PC-3 (cell line): ENCODE results near the gene MRPS27. TPM values are rescaled to one million over a fixed set of nuclear protein-coding genes. Genes with fewer than 3 reads are reported as not detected.

Experiments
- ATAC-seq: fragments of 200-7000 bp; cut with Tn5 transposase; 2 replicates; pipeline ENCODE4 v1.9.1; 2020; ENCODE audit warnings: mild to moderate bottlenecking, moderate library complexity
- BruUV-seq: library from RNA; stranded (reverse); fragments of 400-500 nt; replicated peaks from 2 replicates; lab custom pipeline; 2021; lab: Mats Ljungman, UMichigan
- CTCF ChIA-PET: fragments of 300-600 bp; sonication (Branson Sonifier 250); formaldehyde crosslinking; loops from one replicate; lab custom pipeline; 2022; ENCODE audit warnings: antibody characterized with exemption; lab: Charles Lee
- POLR2A ChIA-PET: fragments of 300-600 bp; sonication (Branson Sonifier 250); formaldehyde crosslinking; loops from one replicate; lab custom pipeline; 2022; ENCODE audit warnings: antibody characterized with exemption; ENCODE audit not compliant: unreplicated experiment; lab: Charles Lee
- DNase-seq: peaks from one replicate; pipeline ENCODE4 v3.0.0-alpha.2; 2015
- H2AFZ ChIP-seq: fragments of 300-600 bp; sonication (generic); 2 replicates; pipeline ENCODE4 v1.6.0; 2016; ENCODE audit warnings: antibody characterized with exemption, low read length
- H3F3A ChIP-seq: fragments of 300-600 bp; sonication (generic); one replicate; pipeline ENCODE4 v1.6.0; 2017; ENCODE audit warnings: antibody characterized with exemption, low read length, control low read depth, mild to moderate bottlenecking; ENCODE audit not compliant: unreplicated experiment
- H3K27ac ChIP-seq: fragments of 300-600 bp; sonication (generic); 2 replicates; pipeline ENCODE4 v1.5.1; 2016; ENCODE audit warnings: mild to moderate bottlenecking, low read length
- H3K27me3 ChIP-seq: fragments of 300-600 bp; sonication (generic); 2 replicates; pipeline ENCODE4 v1.6.1; 2016; ENCODE audit warnings: low read length, mixed read lengths
- H3K36me3 ChIP-seq: fragments of 300-600 bp; sonication (generic); 2 replicates; pipeline ENCODE4 v1.6.1; 2016; ENCODE audit warnings: low read depth, mixed run types, low read length, mixed read lengths
- H3K4me1 ChIP-seq: fragments of 300-600 bp; sonication (generic); 2 replicates; pipeline ENCODE4 v1.5.1; 2016; ENCODE audit warnings: low read length; ENCODE audit not compliant: insufficient read depth
- H3K4me2 ChIP-seq: fragments of 300-600 bp; sonication (generic); 2 replicates; pipeline ENCODE4 v1.6.0; 2016; ENCODE audit warnings: low read length
- H3K4me3 ChIP-seq: fragments of 300-600 bp; sonication (generic); 2 replicates; pipeline ENCODE4 v1.5.1; 2016; ENCODE audit warnings: mild to moderate bottlenecking, low read length, mixed read lengths
- H3K79me2 ChIP-seq: fragments of 300-600 bp; sonication (generic); 2 replicates; pipeline ENCODE4 v1.6.1; 2017; ENCODE audit warnings: low read length, mixed read lengths
- H3K9ac ChIP-seq: fragments of 300-600 bp; sonication (generic); 2 replicates; pipeline ENCODE4 v1.6.0; 2016; ENCODE audit warnings: mild to moderate bottlenecking, low read length
- H3K9me2 ChIP-seq: fragments of 300-600 bp; sonication (generic); replicated peaks from 2 replicates; pipeline ENCODE4 v1.6.1; 2016; ENCODE audit warnings: mixed run types, low read length, mixed read lengths
- H3K9me3 ChIP-seq: fragments of 300-600 bp; sonication (generic); 2 replicates; pipeline ENCODE4 v1.6.1; 2016; ENCODE audit warnings: low read length, mixed read lengths
- H4K20me1 ChIP-seq: fragments of 300-600 bp; sonication (generic); 2 replicates; pipeline ENCODE4 v1.6.1; 2016; ENCODE audit warnings: low read length, mixed read lengths
- EZH2 ChIP-seq: fragments of 300-600 bp; sonication (generic); IDR thresholded peaks from one replicate; pipeline ENCODE4 v1.6.1; 2017; ENCODE audit warnings: antibody characterized with exemption, mild to moderate bottlenecking, low read length; ENCODE audit not compliant: unreplicated experiment
- EZH2phosphoT487 ChIP-seq: fragments of 300-600 bp; sonication (generic); IDR thresholded peaks from 2 replicates; pipeline ENCODE4 v1.6.1; 2018; ENCODE audit warnings: mild to moderate bottlenecking, antibody characterized with exemption, low read length, borderline replicate concordance
- intact Hi-C: fragments of 100-400 bp; cut with micrococcal nuclease; formaldehyde crosslinking; loops from 2 replicates; pipeline ENCODE4 v1.9.0; 2023
- total RNA-seq: library from RNA; depleted of rRNA; stranded (reverse); fragments of >200 nt; gene quantifications from 2 replicates; pipeline ENCODE4 v1.2.3, GENCODE V29; 2014
- TF ChIP-seq, protein P1 (sequence below): fragments of 300-600 bp; sonication (generic); conservative IDR thresholded peaks from 2 replicates; pipeline ENCODE4 v1.5.1; 2017; ENCODE audit warnings: antibody characterized with exemption, low read depth, mild to moderate bottlenecking, low read length

Gene MRPS27
- total RNA-seq, 1 experiment from 2014 or later, result 59.0 TPM

DNA sequence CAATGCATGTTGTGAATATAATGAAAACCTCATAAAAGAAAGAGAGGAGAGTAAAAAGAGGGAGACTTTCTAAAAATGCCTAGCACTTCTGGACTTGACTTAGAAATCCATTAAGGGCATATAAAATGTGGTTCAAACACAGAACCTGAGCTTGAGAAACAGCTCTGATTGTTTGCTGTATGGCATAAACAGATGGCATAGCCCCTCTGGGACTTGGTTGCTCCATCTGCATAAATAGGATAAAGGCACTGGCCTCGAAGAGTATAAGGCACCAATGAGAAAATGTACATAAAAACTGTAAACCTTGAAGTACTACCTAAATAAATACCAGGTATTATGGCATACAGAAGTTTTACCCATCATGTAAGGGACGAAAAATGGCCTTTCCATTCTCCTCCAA is 23.8 kb downstream of the MRPS27 start:
- Histone ChIP-seq H3K4me1 (no peaks in the 10 kb centered on the region), H3K9me3 (no peaks in the 10 kb centered on the region), H3F3A (no peaks in the 10 kb centered on the region), H3K4me3 (no peak overlapping the region), H3K36me3 (peaks cover 4% of the 10 kb centered on the region; the same call in 1 of the 2 replicates), H3K27ac (no peak overlapping the region), H2AFZ (no peak overlapping the region), H3K9ac (no peak overlapping the region), H4K20me1 (no peaks in the 10 kb centered on the region), H3K4me2 (no peak overlapping the region), H3K9me2 (no peaks in the 10 kb centered on the region), H3K79me2 (peaks cover 23% of the 10 kb centered on the region), H3K27me3 (no peaks in the 10 kb centered on the region)
- no TSS peak for BruUV-seq
- TF ChIP-seq EZH2phosphoT487, result no peak
- no peak for TF ChIP-seq EZH2
- TF ChIP-seq, protein P1, sequence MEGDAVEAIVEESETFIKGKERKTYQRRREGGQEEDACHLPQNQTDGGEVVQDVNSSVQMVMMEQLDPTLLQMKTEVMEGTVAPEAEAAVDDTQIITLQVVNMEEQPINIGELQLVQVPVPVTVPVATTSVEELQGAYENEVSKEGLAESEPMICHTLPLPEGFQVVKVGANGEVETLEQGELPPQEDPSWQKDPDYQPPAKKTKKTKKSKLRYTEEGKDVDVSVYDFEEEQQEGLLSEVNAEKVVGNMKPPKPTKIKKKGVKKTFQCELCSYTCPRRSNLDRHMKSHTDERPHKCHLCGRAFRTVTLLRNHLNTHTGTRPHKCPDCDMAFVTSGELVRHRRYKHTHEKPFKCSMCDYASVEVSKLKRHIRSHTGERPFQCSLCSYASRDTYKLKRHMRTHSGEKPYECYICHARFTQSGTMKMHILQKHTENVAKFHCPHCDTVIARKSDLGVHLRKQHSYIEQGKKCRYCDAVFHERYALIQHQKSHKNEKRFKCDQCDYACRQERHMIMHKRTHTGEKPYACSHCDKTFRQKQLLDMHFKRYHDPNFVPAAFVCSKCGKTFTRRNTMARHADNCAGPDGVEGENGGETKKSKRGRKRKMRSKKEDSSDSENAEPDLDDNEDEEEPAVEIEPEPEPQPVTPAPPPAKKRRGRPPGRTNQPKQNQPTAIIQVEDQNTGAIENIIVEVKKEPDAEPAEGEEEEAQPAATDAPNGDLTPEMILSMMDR, result no peak
- intact Hi-C loops, result no loop called here
- ATAC-seq (no peak), DNase-seq (no peak)
- POLR2A ChIA-PET, result no interaction called here
- CTCF ChIA-PET, result no interaction called here

DNA sequence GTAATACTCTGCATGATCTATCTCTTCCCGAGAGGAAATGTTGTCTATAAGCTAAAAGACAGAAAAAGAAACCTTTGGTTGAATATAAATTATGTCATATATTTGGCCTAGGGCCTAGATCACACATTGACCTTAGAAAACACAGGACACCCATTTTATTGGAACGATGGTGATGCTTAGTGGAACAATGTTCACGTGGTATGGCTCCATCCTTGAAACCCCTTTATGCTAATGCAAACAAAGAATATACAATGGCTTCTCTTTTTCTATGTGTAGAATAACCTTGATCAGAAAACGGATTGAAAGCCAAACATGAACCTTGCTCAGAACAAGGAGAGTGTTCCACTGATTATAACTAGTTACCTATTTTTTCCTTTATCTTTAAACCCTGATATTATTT is 24.5 kb downstream of the MRPS27 start:
- ChIA-PET POLR2A (no interaction called here), CTCF (interaction anchor here (0.6 kb wide), 1 partner anchor 422 kb away, joined by 3 read pairs; no protein-coding TSS in a partner anchor)
- no peak for ATAC-seq

DNA sequence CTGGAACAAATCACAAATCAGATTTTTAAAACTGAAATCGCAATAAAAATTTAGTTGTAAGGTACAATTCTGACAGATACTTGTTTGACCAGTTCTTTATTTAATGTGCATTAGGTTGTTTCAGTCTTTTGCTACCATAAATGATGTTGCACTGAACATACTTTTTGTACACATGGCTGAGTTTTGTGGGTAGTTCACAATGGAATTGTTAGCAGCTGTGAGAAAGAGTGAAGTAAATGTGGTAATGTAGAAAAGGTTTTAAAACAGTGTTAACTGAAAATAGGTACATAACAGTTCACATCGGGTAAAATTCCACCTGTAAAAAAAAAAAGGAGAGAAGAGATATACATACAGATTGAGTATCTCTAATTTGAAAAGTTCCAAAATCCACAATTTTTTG is 25.6 kb downstream of the MRPS27 start:
- POLR2A ChIA-PET, result no interaction called here
- H3K4me1 ChIP-seq, result no peaks in the 10 kb centered on the region
- H4K20me1 ChIP-seq, result no peaks in the 10 kb centered on the region
- ATAC-seq, result no peak
- no peak overlapping the region for H3K4me2 ChIP-seq
- no peaks in the 10 kb centered on the region for H3K27me3 ChIP-seq
- no peaks in the 10 kb centered on the region for H3F3A ChIP-seq
- intact Hi-C loops, result no loop called here
- H3K36me3 ChIP-seq, result peaks cover 8% of the 10 kb centered on the region; the same call in 1 of the 2 replicates
- H3K9ac ChIP-seq, result no peak overlapping the region
- CTCF ChIA-PET, result no interaction called here
- H3K9me3 ChIP-seq, result no peaks in the 10 kb centered on the region
- no peaks in the 10 kb centered on the region for H3K9me2 ChIP-seq
- BruUV-seq, result no TSS peak
- DNase-seq, result no peak
- H3K79me2 ChIP-seq, result peaks cover 9% of the 10 kb centered on the region; the same call in 1 of the 2 replicates
- no peak overlapping the region for H3K4me3 ChIP-seq
- H3K27ac ChIP-seq, result no peak overlapping the region
- H2AFZ ChIP-seq, result no peak overlapping the region
- no peak for TF ChIP-seq EZH2
- TF ChIP-seq, protein P1, result no peak
- no peak for TF ChIP-seq EZH2phosphoT487

More for the DNA sequence above, 24.5 kb downstream of the MRPS27 start:
- H3K4me2 ChIP-seq, result no peak overlapping the region
- H3K9me2 ChIP-seq, result no peaks in the 10 kb centered on the region
- H3K9me3 ChIP-seq, result no peaks in the 10 kb centered on the region
- no peak overlapping the region for H3K9ac ChIP-seq
- no TSS peak for BruUV-seq
- peaks cover 20% of the 10 kb centered on the region for H3K79me2 ChIP-seq
- no peaks in the 10 kb centered on the region for H3K27me3 ChIP-seq
- intact Hi-C loops, result no loop called here
- H4K20me1 ChIP-seq, result no peaks in the 10 kb centered on the region
- no peak overlapping the region for H2AFZ ChIP-seq
- H3K4me3 ChIP-seq, result no peak overlapping the region
- no peak for TF ChIP-seq EZH2
- TF ChIP-seq, protein P1, result no peak
- no peaks in the 10 kb centered on the region for H3F3A ChIP-seq
- no peak overlapping the region for H3K27ac ChIP-seq
- DNase-seq, result no peak
- H3K36me3 ChIP-seq, result peaks cover 8% of the 10 kb centered on the region; the same call in 1 of the 2 replicates
- no peaks in the 10 kb centered on the region for H3K4me1 ChIP-seq
